LNCaP clone FGC (cell line): ENCODE data around the gene SERPIND1.

Experiments
- DNase-seq: peaks from one replicate; pipeline ENCODE4 v3.0.0-alpha.2; 2011; ENCODE audit warnings: low read depth
- H3K4me3 ChIP-seq: 2 replicates; pipeline ENCODE4 v1.5.1; 2011; ENCODE audit warnings: mild to moderate bottlenecking, low read depth, low read length, control low read depth
- TF ChIP-seq, protein P1 (sequence below): IDR thresholded peaks from 2 replicates; pipeline ENCODE4 v1.5.1; 2012; ENCODE audit warnings: mild to moderate bottlenecking; ENCODE audit not compliant: control insufficient read depth, insufficient read depth; ENCODE audit errors: extremely low read depth

Gene SERPIND1

DNA sequence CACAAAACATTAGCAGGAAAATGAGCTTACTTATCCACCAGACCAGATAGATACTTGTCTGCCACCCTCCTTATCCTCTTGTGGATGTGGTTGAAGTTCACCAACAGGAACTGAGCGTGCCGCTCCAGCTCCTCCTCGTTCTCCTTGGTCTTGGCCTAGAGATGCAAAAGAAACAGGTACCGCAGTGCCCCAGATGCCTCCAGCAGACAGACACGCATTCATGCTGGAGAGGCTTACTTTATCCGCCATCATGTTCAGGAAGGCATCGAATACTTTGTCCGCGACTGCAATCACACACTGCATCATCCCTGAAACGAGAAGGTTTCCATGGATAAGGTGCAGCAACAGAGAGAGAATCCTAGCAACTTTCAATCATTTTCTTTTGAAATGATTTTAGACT, 21.0 kb upstream of the SERPIND1 start:
- no peak overlapping the region for H3K4me3 ChIP-seq
- no peak for DNase-seq
- TF ChIP-seq, protein P1, sequence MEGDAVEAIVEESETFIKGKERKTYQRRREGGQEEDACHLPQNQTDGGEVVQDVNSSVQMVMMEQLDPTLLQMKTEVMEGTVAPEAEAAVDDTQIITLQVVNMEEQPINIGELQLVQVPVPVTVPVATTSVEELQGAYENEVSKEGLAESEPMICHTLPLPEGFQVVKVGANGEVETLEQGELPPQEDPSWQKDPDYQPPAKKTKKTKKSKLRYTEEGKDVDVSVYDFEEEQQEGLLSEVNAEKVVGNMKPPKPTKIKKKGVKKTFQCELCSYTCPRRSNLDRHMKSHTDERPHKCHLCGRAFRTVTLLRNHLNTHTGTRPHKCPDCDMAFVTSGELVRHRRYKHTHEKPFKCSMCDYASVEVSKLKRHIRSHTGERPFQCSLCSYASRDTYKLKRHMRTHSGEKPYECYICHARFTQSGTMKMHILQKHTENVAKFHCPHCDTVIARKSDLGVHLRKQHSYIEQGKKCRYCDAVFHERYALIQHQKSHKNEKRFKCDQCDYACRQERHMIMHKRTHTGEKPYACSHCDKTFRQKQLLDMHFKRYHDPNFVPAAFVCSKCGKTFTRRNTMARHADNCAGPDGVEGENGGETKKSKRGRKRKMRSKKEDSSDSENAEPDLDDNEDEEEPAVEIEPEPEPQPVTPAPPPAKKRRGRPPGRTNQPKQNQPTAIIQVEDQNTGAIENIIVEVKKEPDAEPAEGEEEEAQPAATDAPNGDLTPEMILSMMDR: no peak

DNA sequence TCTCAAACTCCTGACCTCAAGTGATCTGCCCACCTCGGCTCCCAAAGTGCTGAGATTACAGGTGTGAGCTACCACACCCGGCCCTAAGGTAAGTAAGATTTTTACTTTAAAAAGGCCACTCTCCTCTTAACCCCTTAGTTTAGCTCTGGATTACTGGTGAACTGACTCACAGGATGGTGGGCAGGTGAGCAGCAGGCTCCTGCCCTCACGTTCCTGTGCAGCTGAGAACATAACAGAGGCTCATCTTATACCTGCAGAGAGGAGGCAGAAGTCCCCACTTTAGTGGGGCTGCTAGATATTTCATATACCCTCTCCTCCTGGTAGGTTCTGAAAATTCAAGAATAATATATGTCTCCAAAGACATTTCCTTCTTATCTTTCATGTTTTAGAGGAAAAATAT, 17.1 kb upstream of the SERPIND1 start:
- TF ChIP-seq, protein P1: no peak
- H3K4me3 ChIP-seq: no peak overlapping the region
- DNase-seq: no peak

DNA sequence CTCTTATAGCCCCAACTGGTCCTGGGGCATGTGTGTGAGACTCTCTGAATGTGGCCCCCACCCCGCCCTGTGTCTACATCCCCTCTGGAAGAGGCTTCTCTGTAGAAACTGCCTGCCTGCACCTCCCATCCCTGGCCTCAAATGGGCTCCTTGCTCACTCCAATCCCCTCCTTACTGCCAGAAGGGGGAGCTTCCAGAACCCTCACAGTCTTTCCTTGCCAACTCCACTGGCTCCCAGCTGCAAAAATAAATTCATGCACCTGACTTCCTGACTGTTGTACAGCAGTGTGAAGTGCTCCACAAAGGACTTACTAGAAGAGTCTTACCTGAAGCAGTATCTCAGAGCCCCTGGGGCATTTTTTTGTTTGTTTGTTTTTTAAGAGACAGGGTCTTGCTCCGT, 15.2 kb upstream of the SERPIND1 start:
- no peak overlapping the region for H3K4me3 ChIP-seq
- TF ChIP-seq, protein P1: no peak
- no peak for DNase-seq

DNA sequence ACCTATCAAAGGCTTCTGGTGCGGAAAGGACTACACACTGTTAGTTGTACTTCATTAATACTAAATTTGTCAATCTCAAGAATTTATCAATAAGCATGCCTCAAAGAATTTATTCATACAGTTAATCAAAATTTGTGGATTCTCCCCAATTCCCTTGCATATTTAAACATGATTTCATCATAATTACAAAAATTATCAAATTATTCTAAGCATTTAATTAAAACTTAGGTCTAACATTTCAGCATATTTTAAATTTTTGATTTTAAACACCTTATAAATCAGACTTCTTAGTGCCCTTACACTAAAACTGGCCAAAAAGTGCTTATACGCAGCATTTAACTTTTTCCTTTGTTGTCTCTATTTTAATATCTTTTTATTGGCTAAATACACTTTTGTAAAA, 13.8 kb upstream of the SERPIND1 start:
- no peak for DNase-seq
- TF ChIP-seq, protein P1: no peak
- no peak overlapping the region for H3K4me3 ChIP-seq

DNA sequence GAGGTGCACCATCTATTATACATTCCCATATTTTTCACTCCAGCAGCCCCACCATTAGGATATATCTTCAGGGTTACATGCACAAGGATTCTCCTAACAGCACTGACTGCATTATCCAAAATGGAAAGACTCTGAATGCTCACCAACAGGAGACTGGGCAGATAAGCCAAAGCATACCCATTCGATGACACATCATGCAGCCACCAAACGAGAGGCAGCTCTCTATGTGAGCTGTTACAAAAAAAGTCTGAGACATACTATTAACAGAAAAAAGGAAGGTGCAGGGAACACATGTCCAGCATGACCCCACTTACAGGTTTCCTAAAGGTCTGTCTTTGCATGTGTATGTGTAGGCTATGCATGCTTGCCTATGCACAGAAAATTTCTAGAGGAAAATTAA, 12.4 kb upstream of the SERPIND1 start:
- TF ChIP-seq, protein P1: no peak
- H3K4me3 ChIP-seq: no peak overlapping the region
- DNase-seq: no peak

DNA sequence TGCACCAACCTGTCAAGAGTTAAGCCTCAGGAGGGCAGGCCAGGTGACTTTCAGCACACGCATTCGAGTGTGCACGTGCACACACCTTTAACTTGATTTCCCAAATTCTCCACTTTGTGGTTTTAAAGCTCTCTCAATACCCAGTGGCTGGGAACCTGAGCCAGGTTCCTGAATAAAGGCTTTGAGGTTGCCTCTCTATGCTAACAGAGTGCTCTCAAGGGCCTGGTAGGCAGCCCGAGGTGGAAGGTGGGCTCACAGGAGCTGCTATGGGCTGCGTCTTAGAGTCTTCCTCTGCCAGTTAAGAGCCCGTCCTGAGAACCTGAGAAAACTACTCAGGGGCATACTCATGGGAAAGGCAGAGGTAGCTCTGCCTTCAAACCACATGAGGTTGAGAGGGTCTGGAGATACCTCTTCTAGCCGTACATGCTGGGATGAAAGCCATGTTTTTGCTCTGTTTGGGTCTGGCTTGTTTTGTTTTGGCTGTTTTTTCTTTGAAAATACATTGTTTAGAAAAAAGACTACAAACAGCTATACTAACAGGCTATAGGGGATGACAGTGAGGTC, 11.6 kb upstream of the SERPIND1 start:
- no peak overlapping the region for H3K4me3 ChIP-seq
- no peak for DNase-seq
- TF ChIP-seq, protein P1: no peak

DNA sequence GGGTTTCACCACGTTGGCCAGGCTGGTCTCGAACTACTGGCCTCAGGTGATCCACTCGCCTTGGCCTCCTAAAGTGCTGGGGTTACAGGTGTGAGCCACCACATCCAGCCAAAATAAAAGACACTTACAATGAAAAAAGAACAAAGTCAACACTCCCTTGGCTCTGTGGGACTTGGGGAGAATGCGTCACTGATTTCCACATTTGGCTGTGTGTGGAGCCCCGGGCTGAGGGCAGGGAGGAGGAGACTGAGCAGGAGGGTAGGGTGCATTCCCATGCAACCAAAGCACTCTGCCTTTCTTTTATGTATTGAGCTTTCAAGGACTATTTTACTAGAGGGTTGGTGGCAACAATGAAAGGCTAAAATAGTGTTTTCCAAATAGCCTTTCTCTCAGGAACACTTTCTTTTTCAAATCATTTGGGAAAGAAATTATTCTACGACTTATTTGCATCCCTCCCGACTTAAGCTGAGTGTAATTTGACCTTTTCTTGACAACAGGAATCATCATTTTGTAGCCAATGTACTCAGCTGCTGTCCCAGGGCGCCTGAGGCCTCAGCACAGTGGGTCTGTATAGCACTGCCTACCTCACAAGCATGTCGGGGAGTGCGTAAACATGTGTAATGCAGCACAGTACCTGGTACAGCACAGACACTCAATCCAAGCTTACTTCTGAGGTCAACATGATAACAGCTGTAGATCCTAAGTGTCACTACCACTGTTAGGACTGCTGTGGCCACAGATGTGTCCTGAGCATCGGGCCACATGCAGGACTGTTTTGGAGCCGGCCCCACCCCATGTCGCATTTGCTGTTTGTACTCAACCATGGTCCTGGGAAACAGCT, 10.1 kb upstream of the SERPIND1 start:
- TF ChIP-seq, protein P1: no peak
- H3K4me3 ChIP-seq: no peak overlapping the region
- DNase-seq: no peak
